HEK293 (cell line): Measurements from ENCODE around the gene STOML1.
A peak's percentile ranks its signal among the peaks of the same experiment; 100 is the strongest.

Experiments used
- CTCF ChIA-PET: fragments of 350-600 bp; formaldehyde crosslinking; extraction: SDS; loops from one replicate; lab custom pipeline; 2021; ENCODE audit warnings: antibody characterized with exemption; lab: Yijun Ruan, JAX
- POLR2A ChIA-PET: fragments of 300-600 bp; formaldehyde crosslinking; extraction: SDS; loops from one replicate; lab custom pipeline; 2020; ENCODE audit warnings: antibody characterized with exemption, inconsistent platforms; lab: Yijun Ruan, JAX
- H3K27ac ChIP-seq: fragments of 200-500 bp; sonication (Bioruptor generic); 2 replicates; pipeline ENCODE4 v1.5.1; 2014; ENCODE audit warnings: low read depth, low read length, control low read depth, inconsistent platforms; ENCODE audit errors: extremely low read depth
- H3K36me3 ChIP-seq, 2 experiments: fragments of 200-500 bp in 1 of 2; sonication (Bioruptor generic) in 1 of 2; 1 replicate in 1 of 2; 2 replicates in 1 of 2; pipeline ENCODE4 v1.5.1; 2014 to 2017; ENCODE audit warnings: inconsistent platforms in 2 of 2, low read length in 2 of 2; ENCODE audit not compliant: control insufficient read depth in 2 of 2, insufficient read depth in 1 of 2
- H3K4me1 ChIP-seq: fragments of 200-500 bp; sonication (Bioruptor generic); 2 replicates; pipeline ENCODE4 v1.5.1; 2014; ENCODE audit warnings: mild to moderate bottlenecking, low read length, inconsistent platforms; ENCODE audit not compliant: control insufficient read depth, insufficient read depth
- H3K4me3 ChIP-seq: 2 replicates; pipeline ENCODE4 v1.5.1; 2011; ENCODE audit warnings: low read depth, mild to moderate bottlenecking, control low read depth, low read length, moderate library complexity
- H3K9me3 ChIP-seq: fragments of 200-500 bp; sonication (Bioruptor generic); 2 replicates; pipeline ENCODE4 v1.5.1; 2014; ENCODE audit warnings: low read depth, low read length, inconsistent platforms; ENCODE audit not compliant: control insufficient read depth, insufficient read depth
- AEBP2 ChIP-seq: fragments of 450-650 bp; formaldehyde crosslinking; IDR thresholded peaks from 2 replicates; pipeline ENCODE4 v1.5.1; 2016; ENCODE audit warnings: missing biosample characterization, missing genetic modification characterization, borderline replicate concordance
- CTCF ChIP-seq: fragments of 450-650 bp; formaldehyde crosslinking; IDR thresholded peaks from 2 replicates; pipeline ENCODE4 v1.5.1; 2016; ENCODE audit warnings: missing biosample characterization, missing genetic modification characterization
- EGR2 ChIP-seq: fragments of 450-650 bp; formaldehyde crosslinking; IDR thresholded peaks from 2 replicates; pipeline ENCODE4 v1.5.1; 2016; ENCODE audit warnings: low read depth, missing biosample characterization, missing genetic modification characterization
- GLIS1 ChIP-seq: fragments of 450-650 bp; formaldehyde crosslinking; IDR thresholded peaks from 2 replicates; pipeline ENCODE4 v1.5.1; 2016; ENCODE audit warnings: missing biosample characterization, missing genetic modification characterization
- KLF1 ChIP-seq: fragments of 450-650 bp; formaldehyde crosslinking; IDR thresholded peaks from 2 replicates; pipeline ENCODE4 v1.5.1; 2016; ENCODE audit warnings: missing biosample characterization, missing genetic modification characterization
- PRDM1 ChIP-seq: fragments of 450-650 bp; formaldehyde crosslinking; IDR thresholded peaks from 2 replicates; pipeline ENCODE4; 2016; ENCODE audit warnings: missing biosample characterization, missing genetic modification characterization
- PRDM6 ChIP-seq: fragments of 450-650 bp; formaldehyde crosslinking; IDR thresholded peaks from 2 replicates; pipeline ENCODE4 v1.5.1; 2017; ENCODE audit warnings: missing biosample characterization, missing genetic modification characterization
- REPIN1 ChIP-seq: fragments of 450-650 bp; formaldehyde crosslinking; IDR thresholded peaks from 2 replicates; pipeline ENCODE4 v1.5.1; 2017; ENCODE audit warnings: missing biosample characterization, missing genetic modification characterization, low read depth
- SP3 ChIP-seq: fragments of 450-650 bp; formaldehyde crosslinking; IDR thresholded peaks from 2 replicates; pipeline ENCODE4 v1.5.1; 2016; ENCODE audit warnings: missing biosample characterization, missing genetic modification characterization
- TRIM28 ChIP-seq: IDR thresholded peaks from 2 replicates; pipeline ENCODE4 v1.6.1; 2011; ENCODE audit warnings: low read length, control low read depth, borderline replicate concordance
- ZBTB17 ChIP-seq: fragments of 450-650 bp; formaldehyde crosslinking; IDR thresholded peaks from 2 replicates; pipeline ENCODE4 v1.5.1; 2016; ENCODE audit warnings: missing biosample characterization, missing genetic modification characterization
- ZBTB26 ChIP-seq: fragments of 450-650 bp; formaldehyde crosslinking; optimal IDR thresholded peaks from 2 replicates; pipeline ENCODE3; 2016; ENCODE audit warnings: missing biosample characterization, mild to moderate bottlenecking, missing genetic modification characterization
- ZFHX2 ChIP-seq: fragments of 450-650 bp; formaldehyde crosslinking; conservative IDR thresholded peaks from 2 replicates; pipeline ENCODE4 v1.5.1; 2016; ENCODE audit warnings: missing biosample characterization, missing genetic modification characterization
- ZNF280D ChIP-seq: fragments of 450-650 bp; formaldehyde crosslinking; IDR thresholded peaks from 2 replicates; pipeline ENCODE4 v1.5.1; 2016; ENCODE audit warnings: missing biosample characterization, missing genetic modification characterization
- ZNF398 ChIP-seq: fragments of 450-650 bp; formaldehyde crosslinking; IDR thresholded peaks from 2 replicates; pipeline ENCODE4 v1.5.1; 2017; ENCODE audit warnings: missing biosample characterization, missing genetic modification characterization
- ZNF514 ChIP-seq: fragments of 450-650 bp; formaldehyde crosslinking; IDR thresholded peaks from 2 replicates; pipeline ENCODE4 v1.5.1; 2016; ENCODE audit warnings: missing biosample characterization, missing genetic modification characterization
- ZNF639 ChIP-seq: fragments of 450-650 bp; formaldehyde crosslinking; IDR thresholded peaks from 2 replicates; pipeline ENCODE4 v1.5.1; 2016; ENCODE audit warnings: missing biosample characterization, missing genetic modification characterization

The STOML1 gene

DNA sequence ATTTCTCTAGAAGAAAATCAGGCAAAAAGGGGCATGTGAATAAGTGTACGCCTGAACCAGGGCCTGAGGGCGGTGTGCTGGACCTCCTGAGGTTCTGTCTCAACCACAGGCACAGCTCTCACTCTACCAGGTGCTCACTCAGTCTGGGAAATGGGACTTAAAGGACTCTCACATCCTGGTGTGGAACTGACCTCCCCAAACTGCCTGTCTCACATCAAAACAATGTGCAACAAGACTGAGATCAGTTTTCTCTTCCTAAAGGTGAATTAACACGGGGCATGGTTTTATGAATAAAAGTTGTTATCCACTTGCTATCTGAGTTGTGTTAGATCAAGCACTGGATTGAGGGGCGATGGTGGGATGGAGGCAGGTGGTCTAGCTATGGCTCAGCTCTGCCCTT lies 4.8 kb downstream of the STOML1 start (continued):
- TF ChIP-seq PRDM6 (tag by site-specific recombination), result no peak

GRCh38 chr15:73986776-73987056 lies 5.4 kb downstream of the STOML1 start:
- TF ChIP-seq PRDM1 (peak; percentile 83), CTCF (tag by site-specific recombination) (peak; percentile 59), ZNF639 (tag by site-specific recombination) (no peak), TRIM28 (no peak), KLF1 (no peak), ZNF514 (tag by site-specific recombination) (no peak), ZNF280D (tag by site-specific recombination) (no peak), ZNF398 (tag by site-specific recombination) (0 out of 2 replicates have a peak, but pooled peaks have one; percentile 10)
- Histone ChIP-seq H3K4me3 (no peak overlapping the region), H3K9me3 (no peaks in the 10 kb centered on the region), H3K36me3 (peaks cover 0 to 16% of the 10 kb centered on the region in 2 experiments; a peak in 1 of 3 replicates), H3K27ac (no peak overlapping the region), H3K4me1 (peaks cover 18% of the 10 kb centered on the region)
- POLR2A ChIA-PET, result interaction anchor here (1.1 kb wide), 1 partner anchor 8 kb away, joined by 6 read pairs; the partner anchor contains the start of gene PML
- CTCF ChIA-PET, result interaction anchor here (0.7 to 1.7 kb wide), 3 partner anchors 13 to 388 kb away, joined by 3 to 6 read pairs (median 3); no protein-coding TSS in a partner anchor

GRCh38 chr15:73986055-73986775 lies 5.9 kb downstream of the STOML1 start:
- ChIA-PET POLR2A (interaction anchor here (0.7 to 1.1 kb wide), 2 partner anchors 8 kb away, joined by 4 to 6 read pairs; partner anchors contain the start of gene PML), CTCF (interaction anchor here (0.7 to 1.7 kb wide), 5 partner anchors 8 to 388 kb away, joined by 3 to 6 read pairs (median 3); partner anchors contain the start of gene PML)
- H3K27ac ChIP-seq, result no peak overlapping the region
- no peaks in the 10 kb centered on the region for H3K9me3 ChIP-seq
- H3K4me3 ChIP-seq, result no peak overlapping the region
- peaks cover 0 to 16% of the 10 kb centered on the region in 2 experiments; a peak in 1 of 3 replicates for H3K36me3 ChIP-seq
- H3K4me1 ChIP-seq, result peaks cover 15% of the 10 kb centered on the region
- peak; percentile 70 for TF ChIP-seq ZFHX2
- peak; percentile 42; the same call in 1 of the 2 replicates for TF ChIP-seq ZBTB17 (tag by site-specific recombination)
- no peak for TF ChIP-seq AEBP2
- TF ChIP-seq ZBTB26, result peak; percentile 8
- no peak for TF ChIP-seq REPIN1 (tag by site-specific recombination)
- TF ChIP-seq GLIS1 (tag by site-specific recombination), result peak; percentile 53; the same call in 1 of the 2 replicates
- TF ChIP-seq EGR2 (tag by site-specific recombination), result peak; percentile 75
- TF ChIP-seq SP3, result 0 out of 2 replicates have a peak, but pooled peaks have one; percentile 17
